Neural progenitor cell (in vitro differentiated cells): ENCODE data around the gene C5AR1. TPM values are rescaled to one million over a fixed set of nuclear protein-coding genes. Genes with fewer than 3 reads are reported as not detected.
A peak's percentile ranks its signal among the peaks of the same experiment; 100 is the strongest.
"Not testable (repeated sequence)": the region's sequence is repeated elsewhere in the genome, so short reads cannot be mapped to it uniquely, and the experiment has no call there.

Source experiments
- DNase-seq: peaks from one replicate; pipeline ENCODE4 v3.0.0-alpha.2; 2016; ENCODE audit warnings: low spot score
- H2AFZ ChIP-seq: fragments of 200-600 bp; sonication (generic); replicated peaks from 2 replicates; pipeline ENCODE4 v1.6.1; 2016; ENCODE audit warnings: antibody characterized with exemption
- H3F3A ChIP-seq: fragments of 200-600 bp; sonication (generic); 2 replicates; pipeline ENCODE4 v1.6.1; 2016; ENCODE audit warnings: antibody characterized with exemption, low read depth
- H3K27ac ChIP-seq: fragments of 200-600 bp; sonication (generic); 2 replicates; pipeline ENCODE4 v1.5.1; 2016; ENCODE audit warnings: mild to moderate bottlenecking
- H3K27me3 ChIP-seq: fragments of 200-600 bp; sonication (generic); 2 replicates; pipeline ENCODE4 v1.6.1; 2016; ENCODE audit warnings: mild to moderate bottlenecking, moderate library complexity
- H3K36me3 ChIP-seq: fragments of 200-600 bp; sonication (generic); 2 replicates; pipeline ENCODE4 v1.5.1; 2016
- H3K4me1 ChIP-seq: fragments of 200-600 bp; sonication (generic); 2 replicates; pipeline ENCODE4 v1.6.1; 2016; ENCODE audit warnings: mixed run types
- H3K4me2 ChIP-seq: fragments of 200-600 bp; sonication (generic); 2 replicates; pipeline ENCODE4 v1.6.1; 2016
- H3K4me3 ChIP-seq: fragments of 200-600 bp; sonication (generic); 2 replicates; pipeline ENCODE4 v1.5.1; 2016
- H3K79me2 ChIP-seq: fragments of 200-600 bp; sonication (generic); 2 replicates; pipeline ENCODE4 v1.6.1; 2016; ENCODE audit warnings: low read depth
- H3K9ac ChIP-seq: fragments of 200-600 bp; sonication (generic); 2 replicates; pipeline ENCODE4 v1.6.1; 2016
- H3K9me3 ChIP-seq: fragments of 200-600 bp; sonication (generic); 2 replicates; pipeline ENCODE4 v1.5.1; 2016; ENCODE audit warnings: low read depth
- H4K20me1 ChIP-seq: fragments of 200-600 bp; sonication (generic); 2 replicates; pipeline ENCODE4 v1.6.1; 2016; ENCODE audit warnings: low read depth
- H3K27ac Mint-ChIP-seq: 3 replicates; pipeline ENCODE4 v1.8.0; 2021; ENCODE audit warnings: mixed read lengths
- H3K27me3 Mint-ChIP-seq: 2 replicates; pipeline ENCODE4 v1.8.0; 2022; ENCODE audit warnings: low read depth, mild to moderate bottlenecking, inconsistent platforms, moderate library complexity, mixed read lengths; ENCODE audit not compliant: insufficient read depth
- H3K36me3 Mint-ChIP-seq: 3 replicates; pipeline ENCODE4 v1.8.0; 2021; ENCODE audit warnings: mixed read lengths
- H3K4me1 Mint-ChIP-seq: 3 replicates; pipeline ENCODE4 v1.8.0; 2021; ENCODE audit warnings: mixed read lengths
- H3K4me3 Mint-ChIP-seq: 3 replicates; pipeline ENCODE4 v1.8.0; 2021; ENCODE audit warnings: mild to moderate bottlenecking, moderate library complexity, mixed read lengths
- H3K9me3 Mint-ChIP-seq: 3 replicates; pipeline ENCODE4 v1.8.0; 2020; ENCODE audit warnings: mixed read lengths
- EZH2 ChIP-seq: fragments of 200-600 bp; sonication (generic); IDR thresholded peaks from 2 replicates; pipeline ENCODE4 v1.6.1; 2017; ENCODE audit warnings: antibody characterized with exemption, mild to moderate bottlenecking, moderate library complexity
- EZH2phosphoT487 ChIP-seq: fragments of 200-600 bp; sonication (generic); IDR thresholded peaks from 2 replicates; pipeline ENCODE4 v1.6.1; 2017; ENCODE audit warnings: antibody characterized with exemption
- total RNA-seq: library from RNA; depleted of rRNA; stranded (reverse); fragments of >200 nt; gene quantifications from 2 replicates; pipeline ENCODE4 v1.2.3, GENCODE V29; 2015; ENCODE audit warnings: low replicate concordance
- TF ChIP-seq, protein P1 (sequence below): fragments of 200-600 bp; sonication (generic); IDR thresholded peaks from 2 replicates; pipeline ENCODE4 v1.5.1; 2017; ENCODE audit warnings: antibody characterized with exemption, mild to moderate bottlenecking

The C5AR1 gene
- total RNA-seq, 1 donor from 2014 or later = 0.06 TPM

DNA sequence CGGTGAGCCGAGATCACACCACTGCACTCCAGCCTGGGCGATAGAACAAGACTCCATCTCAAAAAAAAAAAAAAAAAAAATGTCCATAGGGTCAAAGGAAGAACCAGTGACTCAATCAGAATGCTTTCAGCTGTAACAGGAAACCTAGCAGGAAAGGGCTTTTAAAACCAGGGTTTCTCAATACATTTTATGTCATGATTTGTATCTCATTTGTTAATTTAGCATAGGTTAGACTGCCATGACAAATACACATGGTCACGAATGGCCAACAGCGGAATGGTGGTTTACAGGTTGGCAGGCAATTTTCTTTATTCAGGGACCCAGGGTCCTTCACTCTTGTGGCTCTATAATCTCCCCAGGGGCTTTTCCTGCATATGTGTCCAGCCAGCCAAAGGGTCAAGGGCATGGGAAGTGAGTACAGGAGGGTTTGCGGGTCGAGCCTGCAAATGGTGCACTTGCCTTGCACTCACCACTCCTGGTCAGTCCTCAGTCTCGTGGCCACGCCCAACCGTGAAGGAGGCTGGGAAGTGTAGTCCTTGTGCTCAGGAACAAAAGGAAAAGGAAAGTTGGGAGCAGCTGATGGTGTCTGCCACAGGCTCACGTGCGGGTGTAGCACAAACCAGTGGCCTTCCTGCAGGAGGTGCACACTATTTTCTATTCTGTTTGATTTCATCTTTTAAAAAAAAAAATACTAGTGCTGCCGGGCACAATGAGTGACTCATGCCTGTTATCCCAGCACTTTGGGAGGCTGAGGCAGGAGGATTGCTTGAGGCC lies 54.3 kb downstream of the C5AR1 start:
- no peaks in the 10 kb centered on the region for H3F3A ChIP-seq
- H3K4me3 ChIP-seq = no peak overlapping the region
- no peaks in the 10 kb centered on the region for H3K79me2 ChIP-seq
- H3K4me2 ChIP-seq = no peak overlapping the region
- H3K4me1 Mint-ChIP-seq = no peaks in the 10 kb centered on the region
- no peaks in the 10 kb centered on the region for H3K27me3 Mint-ChIP-seq
- no peaks in the 10 kb centered on the region for H3K9me3 Mint-ChIP-seq
- no peak overlapping the region for H3K27ac ChIP-seq
- peaks cover 17% of the 10 kb centered on the region for H3K36me3 Mint-ChIP-seq
- no peak overlapping the region for H3K9ac ChIP-seq
- no peaks in the 10 kb centered on the region for H3K9me3 ChIP-seq
- no peaks in the 10 kb centered on the region for H3K27me3 ChIP-seq
- H3K4me3 Mint-ChIP-seq = no peak overlapping the region
- H3K36me3 ChIP-seq = no peaks in the 10 kb centered on the region
- TF ChIP-seq EZH2phosphoT487 = no peak
- TF ChIP-seq, protein P1, sequence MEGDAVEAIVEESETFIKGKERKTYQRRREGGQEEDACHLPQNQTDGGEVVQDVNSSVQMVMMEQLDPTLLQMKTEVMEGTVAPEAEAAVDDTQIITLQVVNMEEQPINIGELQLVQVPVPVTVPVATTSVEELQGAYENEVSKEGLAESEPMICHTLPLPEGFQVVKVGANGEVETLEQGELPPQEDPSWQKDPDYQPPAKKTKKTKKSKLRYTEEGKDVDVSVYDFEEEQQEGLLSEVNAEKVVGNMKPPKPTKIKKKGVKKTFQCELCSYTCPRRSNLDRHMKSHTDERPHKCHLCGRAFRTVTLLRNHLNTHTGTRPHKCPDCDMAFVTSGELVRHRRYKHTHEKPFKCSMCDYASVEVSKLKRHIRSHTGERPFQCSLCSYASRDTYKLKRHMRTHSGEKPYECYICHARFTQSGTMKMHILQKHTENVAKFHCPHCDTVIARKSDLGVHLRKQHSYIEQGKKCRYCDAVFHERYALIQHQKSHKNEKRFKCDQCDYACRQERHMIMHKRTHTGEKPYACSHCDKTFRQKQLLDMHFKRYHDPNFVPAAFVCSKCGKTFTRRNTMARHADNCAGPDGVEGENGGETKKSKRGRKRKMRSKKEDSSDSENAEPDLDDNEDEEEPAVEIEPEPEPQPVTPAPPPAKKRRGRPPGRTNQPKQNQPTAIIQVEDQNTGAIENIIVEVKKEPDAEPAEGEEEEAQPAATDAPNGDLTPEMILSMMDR = no peak
- peak; percentile 28 for DNase-seq
- H3K27ac Mint-ChIP-seq = no peak overlapping the region
- H2AFZ ChIP-seq = no peak overlapping the region
- no peaks in the 10 kb centered on the region for H4K20me1 ChIP-seq
- no peaks in the 10 kb centered on the region for H3K4me1 ChIP-seq

DNA sequence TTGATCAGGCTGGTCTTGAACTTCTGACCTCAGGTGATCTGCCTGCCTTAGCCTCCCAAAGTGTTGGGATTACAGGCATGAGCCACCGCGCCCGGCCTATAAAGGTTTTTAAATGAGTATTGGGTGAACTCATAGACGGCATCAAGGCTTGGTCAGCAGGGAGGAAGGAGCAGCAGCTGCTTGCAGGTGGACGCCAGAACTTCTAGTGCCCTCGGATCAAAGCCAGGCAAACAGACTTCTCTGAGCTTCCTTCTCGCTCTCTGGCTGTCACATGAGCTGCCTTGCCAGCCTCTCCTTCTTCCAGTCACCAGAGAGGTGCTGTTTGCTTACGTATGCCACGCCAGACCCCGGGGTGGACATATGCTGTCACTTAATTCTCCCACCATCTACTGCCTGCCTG lies 55.8 kb downstream of the C5AR1 start:
- not testable (repeated sequence) for H3K4me3 Mint-ChIP-seq, H3K27me3 Mint-ChIP-seq, H3F3A ChIP-seq, H3K79me2 ChIP-seq, H3K27me3 ChIP-seq, H3K27ac Mint-ChIP-seq, H3K9me3 ChIP-seq, DNase-seq, H3K4me2 ChIP-seq, H3K4me3 ChIP-seq, H3K4me1 Mint-ChIP-seq, H4K20me1 ChIP-seq, H3K9me3 Mint-ChIP-seq, H3K27ac ChIP-seq, H3K36me3 ChIP-seq, H2AFZ ChIP-seq, H3K9ac ChIP-seq, H3K4me1 ChIP-seq
- peaks cover 21% of the 10 kb centered on the region for H3K36me3 Mint-ChIP-seq

- peaks cover 16% of the 10 kb centered on the region for H3K36me3 Mint-ChIP-seq
- peaks cover 3% of the 10 kb centered on the region for H3K27me3 Mint-ChIP-seq
- Histone ChIP-seq H3K4me2 (no peak overlapping the region), H4K20me1 (no peaks in the 10 kb centered on the region), H3K79me2 (no peaks in the 10 kb centered on the region), H3F3A (no peaks in the 10 kb centered on the region), H3K27me3 (no peaks in the 10 kb centered on the region), H3K36me3 (no peaks in the 10 kb centered on the region), H3K27ac (no peak overlapping the region), H3K4me1 (no peaks in the 10 kb centered on the region), H2AFZ (no peak overlapping the region), H3K9me3 (no peaks in the 10 kb centered on the region), H3K9ac (no peak overlapping the region), H3K4me3 (no peak overlapping the region)
- H3K4me1 Mint-ChIP-seq = no peaks in the 10 kb centered on the region
- TF ChIP-seq, protein P1 = no peak
- no peak for TF ChIP-seq EZH2phosphoT487
- TF ChIP-seq EZH2 = no peak
- peak overlapping the region; percentile 42 for H3K4me3 Mint-ChIP-seq
- H3K27ac Mint-ChIP-seq = no peak overlapping the region
- no peak for DNase-seq
- H3K9me3 Mint-ChIP-seq = no peaks in the 10 kb centered on the region
These were observed 60.5 kb downstream of the C5AR1 start for GRCh38 chr19:47370045-47370611.

- H3K27ac Mint-ChIP-seq = no peak overlapping the region
- no peak overlapping the region for H2AFZ ChIP-seq
- H4K20me1 ChIP-seq = no peaks in the 10 kb centered on the region
- H3K9ac ChIP-seq = no peak overlapping the region
- H3F3A ChIP-seq = no peaks in the 10 kb centered on the region
- H3K4me3 Mint-ChIP-seq = no peak overlapping the region
- no peaks in the 10 kb centered on the region for H3K36me3 ChIP-seq
- no peak for DNase-seq
- H3K4me1 ChIP-seq = no peaks in the 10 kb centered on the region
- H3K9me3 ChIP-seq = no peaks in the 10 kb centered on the region
- TF ChIP-seq EZH2phosphoT487 (no peak), EZH2 (no peak)
- TF ChIP-seq, protein P1 = no peak
- H3K4me3 ChIP-seq = no peak overlapping the region
- H3K27me3 ChIP-seq = no peaks in the 10 kb centered on the region
- H3K36me3 Mint-ChIP-seq = peaks cover 18% of the 10 kb centered on the region
- no peaks in the 10 kb centered on the region for H3K9me3 Mint-ChIP-seq
- no peaks in the 10 kb centered on the region for H3K79me2 ChIP-seq
- H3K27me3 Mint-ChIP-seq = peaks cover 3% of the 10 kb centered on the region
- H3K4me2 ChIP-seq = no peak overlapping the region
- H3K27ac ChIP-seq = no peak overlapping the region
- no peaks in the 10 kb centered on the region for H3K4me1 Mint-ChIP-seq
These were observed 61.6 kb downstream of the C5AR1 start for GRCh38 chr19:47371261-47371660.
